Ovary (tissue), 3 donors: Measurements from ENCODE around the gene COL27A1.

ENCODE experiments used
- CTCF ChIP-seq, 3 donors: fragments of 450-650 bp in 2 of 3; fragments of 200-600 bp in 1 of 3; IDR thresholded peaks; one replicate each; pipeline versions ENCODE4 v1.5.1 to v1.8.0; 2016 to 2022; ENCODE audit warnings: antibody characterized with exemption in 3 of 3, mild to moderate bottlenecking in 1 of 3
- POLR2A ChIP-seq: fragments of 450-650 bp; IDR thresholded peaks from one replicate; pipeline ENCODE4 v1.6.1; 2017; ENCODE audit warnings: antibody characterized with exemption, mild to moderate bottlenecking, moderate library complexity
- donor health status: DM: no; HTN: no; CAD: no.

- TF ChIP-seq CTCF (IDR thresholded peaks at IDR 0.05) (no peak), POLR2A (no peak)
Observed at GRCh38 chr9:114114364-114114763, 41.0 kb upstream of the COL27A1 start.
